ENCODE measurements around the gene EIF4H. TPM values are rescaled to one million over a fixed set of nuclear protein-coding genes. Genes with fewer than 3 reads are reported as not detected.

EIF4H gene
- total RNA-seq, 6 donors from 2014 or later: 123 to 238 (median 203) TPM

DNA sequence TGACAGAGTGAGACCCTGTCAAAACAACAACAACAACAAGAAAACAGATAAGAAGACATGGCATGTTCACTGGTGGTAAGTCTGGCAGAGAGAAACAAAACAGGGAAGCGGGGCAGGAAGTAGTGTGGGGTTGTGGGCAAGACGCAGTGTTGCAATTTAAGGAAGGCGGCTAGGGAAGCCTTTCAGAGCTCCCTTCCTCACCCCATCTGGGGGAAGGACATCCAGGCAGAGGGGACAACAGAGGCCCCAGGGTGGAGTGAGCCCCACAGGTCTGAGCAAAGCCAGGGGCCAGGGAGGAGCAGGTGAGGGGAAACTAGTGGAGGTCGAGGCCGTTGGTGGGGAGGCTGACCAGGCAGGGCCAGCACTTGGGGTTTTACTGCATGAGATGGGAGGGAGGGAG lies 52.5 kb downstream of the EIF4H start:
- Histone ChIP-seq H3K4me3 (no peak overlapping the region), H3K4me1 (peaks cover 0 to 14% (median 4%) of the 10 kb centered on the region in 4 donors)
- ATAC-seq (ENCODE audit: low FRiP score in 2 of 2): peak; percentile 64 to 72

GRCh38 chr7:74228951-74229900 lies 55.1 kb downstream of the EIF4H start:
- Histone ChIP-seq H3K27ac (peak overlapping the region in 3 of 4 donors; percentile 24 to 77 (median 51)), H3K4me3 (no peak overlapping the region), H3K36me3 (peaks cover 0 to 55% (median 13%) of the 10 kb centered on the region in 4 donors), H3K9me3 (no peaks in the 10 kb centered on the region), H3K4me1 (peaks cover 0 to 14% (median 4%) of the 10 kb centered on the region in 4 donors), H3K27me3 (no peaks in the 10 kb centered on the region)
- WGBS, 2 donors: 91 to 94% methylated on average over 8 to 9 of the region's 9 CpGs
- ATAC-seq (ENCODE audit: low FRiP score in 2 of 2) (peak in 1 of 2 donors; percentile 49), DNase-seq (peak in 1 of 2 donors; percentile 51)
- no peak for TF ChIP-seq EP300 (IDR thresholded peaks at IDR 0.05)
- no peak for TF ChIP-seq POLR2A (IDR thresholded peaks at IDR 0.05)
- no peak for TF ChIP-seq POLR2AphosphoS5 (IDR thresholded peaks at IDR 0.05)

More for the DNA sequence above, 52.5 kb downstream of the EIF4H start:
- Histone ChIP-seq H3K27ac (peak overlapping the region in 3 of 4 donors; percentile 34 to 70 (median 43)), H3K27me3 (no peaks in the 10 kb centered on the region), H3K36me3 (peaks cover 0 to 36% (median 8%) of the 10 kb centered on the region in 4 donors), H3K9me3 (no peaks in the 10 kb centered on the region)
- WGBS, 2 donors: 71 to 76% methylated on average over 5 of the region's 5 CpGs
- DNase-seq: peak in 1 of 2 donors; percentile 75
- TF ChIP-seq POLR2AphosphoS5 (IDR thresholded peaks at IDR 0.05) (peak; percentile 37 to 46), EP300 (IDR thresholded peaks at IDR 0.05) (no peak)

GRCh38 chr7:74230446-74231231 lies 56.5 kb downstream of the EIF4H start:
- ATAC-seq (ENCODE audit: low FRiP score in 2 of 2) (peak in 1 of 2 donors; percentile 44), DNase-seq (peak in 1 of 2 donors; percentile 50)
- H3K4me1 ChIP-seq: peaks cover 0 to 14% (median 4%) of the 10 kb centered on the region in 4 donors
- no peak overlapping the region for H3K4me3 ChIP-seq
- TF ChIP-seq EP300 (IDR thresholded peaks at IDR 0.05) (no peak), POLR2A (IDR thresholded peaks at IDR 0.05) (no peak), POLR2AphosphoS5 (IDR thresholded peaks at IDR 0.05) (no peak), CTCF (IDR thresholded peaks at IDR 0.05) (no peak)
- H3K27me3 ChIP-seq: no peaks in the 10 kb centered on the region
- H3K36me3 ChIP-seq: peaks cover 3 to 62% (median 23%) of the 10 kb centered on the region in 4 donors
- WGBS, 2 donors: 81 to 86% methylated on average over 15 of the region's 15 CpGs
- H3K9me3 ChIP-seq: no peaks in the 10 kb centered on the region
- peak overlapping the region in 3 of 4 donors; percentile 24 to 77 (median 51) for H3K27ac ChIP-seq

DNA sequence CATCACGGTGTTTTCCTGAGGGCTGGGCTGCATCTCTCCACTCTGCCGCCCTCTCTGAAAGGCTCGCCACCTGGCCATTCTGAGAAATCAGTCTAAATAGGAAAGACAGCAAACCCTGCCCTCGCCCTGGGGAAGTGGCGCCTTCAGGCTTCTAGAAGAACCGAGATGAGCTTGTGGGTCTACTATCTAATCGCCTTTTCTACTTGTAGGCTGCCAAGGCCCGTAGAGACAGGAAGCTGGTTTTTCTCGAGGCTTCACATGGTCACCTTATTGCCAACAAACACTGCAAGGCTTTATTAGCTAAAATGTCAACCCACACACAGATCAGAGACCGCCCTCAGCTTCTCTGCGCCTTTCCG lies 57.1 kb downstream of the EIF4H start:
- Histone ChIP-seq H3K27me3 (no peaks in the 10 kb centered on the region), H3K4me3 (no peak overlapping the region), H3K9me3 (no peaks in the 10 kb centered on the region), H3K27ac (peak overlapping the region in 2 of 4 donors; percentile 51 to 77), H3K36me3 (peaks cover 3 to 68% (median 28%) of the 10 kb centered on the region in 4 donors), H3K4me1 (peaks cover 0 to 14% (median 4%) of the 10 kb centered on the region in 4 donors)
- DNase-seq (no peak), ATAC-seq (ENCODE audit: low FRiP score in 2 of 2) (no peak)
- TF ChIP-seq EP300 (IDR thresholded peaks at IDR 0.05): no peak
- no peak for TF ChIP-seq CTCF (IDR thresholded peaks at IDR 0.05)
- no peak for TF ChIP-seq POLR2A (IDR thresholded peaks at IDR 0.05)
- TF ChIP-seq POLR2AphosphoS5 (IDR thresholded peaks at IDR 0.05): no peak
- 83 to 85% methylated on average over 12 of the region's 12 CpGs for WGBS, 2 donors

- no peaks in the 10 kb centered on the region for H3K27me3 ChIP-seq
- no peak overlapping the region for H3K27ac ChIP-seq
- peaks cover 11 to 92% (median 53%) of the 10 kb centered on the region in 4 donors for H3K36me3 ChIP-seq
- TF ChIP-seq POLR2A (IDR thresholded peaks at IDR 0.05) (no peak), CTCF (IDR thresholded peaks at IDR 0.05) (no peak), EP300 (IDR thresholded peaks at IDR 0.05) (no peak), POLR2AphosphoS5 (IDR thresholded peaks at IDR 0.05) (no peak)
- 70 to 75% methylated on average over 13 of the region's 13 CpGs for WGBS, 2 donors
- H3K4me1 ChIP-seq: peaks cover 0 to 3% (median 0%) of the 10 kb centered on the region in 4 donors
- no peak for DNase-seq
- ATAC-seq (ENCODE audit: low FRiP score in 2 of 2): no peak
- no peak overlapping the region for H3K4me3 ChIP-seq
- no peaks in the 10 kb centered on the region for H3K9me3 ChIP-seq
Observed at GRCh38 chr7:74233655-74234285, 59.6 kb downstream of the EIF4H start.
